NCI-H748 (cell line): ENCODE measurements around the gene PDE4D.

Experiments used
- DNase-seq: peaks from one replicate; lab custom pipeline; 2025; ENCODE audit not compliant: unreplicated experiment; lab: John Stamatoyannopoulos, UW

Gene PDE4D

GRCh38 chr5:59272809-59273427, 620.6 kb downstream of the PDE4D start:
- DNase-seq = no peak

GRCh38 chr5:59268756-59269415, 624.6 kb downstream of the PDE4D start:
- no peak for DNase-seq

GRCh38 chr5:59267033-59267432, 626.5 kb downstream of the PDE4D start:
- DNase-seq = no peak

GRCh38 chr5:59266410-59266809, 627.1 kb downstream of the PDE4D start:
- no peak for DNase-seq

- DNase-seq = no peak
These were observed 628.8 kb downstream of the PDE4D start for GRCh38 chr5:59264639-59265245.

GRCh38 chr5:59264013-59264412, 629.5 kb downstream of the PDE4D start:
- DNase-seq = no peak

- DNase-seq = no peak
These were observed 631.6 kb downstream of the PDE4D start for GRCh38 chr5:59261969-59262368.

GRCh38 chr5:59260973-59261372, 632.6 kb downstream of the PDE4D start:
- DNase-seq = no peak

- no peak for DNase-seq
These were observed 633.3 kb downstream of the PDE4D start for GRCh38 chr5:59260200-59260599.

- no peak for DNase-seq
These were observed 634.3 kb downstream of the PDE4D start for GRCh38 chr5:59259237-59259636.

- no peak for DNase-seq
These were observed 635.8 kb downstream of the PDE4D start for GRCh38 chr5:59257488-59258400.

- DNase-seq = no peak
These were observed 637.2 kb downstream of the PDE4D start for GRCh38 chr5:59256331-59256730.

- DNase-seq = no peak
These were observed 639.4 kb downstream of the PDE4D start for GRCh38 chr5:59254055-59254687.

- DNase-seq = no peak
These were observed 639.9 kb downstream of the PDE4D start for GRCh38 chr5:59253625-59254024.

- DNase-seq = no peak
These were observed 641.9 kb downstream of the PDE4D start for GRCh38 chr5:59251627-59252026.

GRCh38 chr5:59249726-59250125, 643.8 kb downstream of the PDE4D start:
- no peak for DNase-seq

- no peak for DNase-seq
These were observed 644.4 kb downstream of the PDE4D start for GRCh38 chr5:59249160-59249559.

GRCh38 chr5:59246882-59247281, 646.6 kb downstream of the PDE4D start:
- no peak for DNase-seq

- no peak for DNase-seq
These were observed 647.2 kb downstream of the PDE4D start for GRCh38 chr5:59246145-59246869.

- no peak for DNase-seq
These were observed 648.3 kb downstream of the PDE4D start for GRCh38 chr5:59245198-59245597.
